Fibroblast of pulmonary artery (primary cell): Measurements from ENCODE around the gene PDE4D.

Source experiments
- DNase-seq: peaks from one replicate; pipeline ENCODE4 v3.0.0-alpha.2; 2010; ENCODE audit warnings: low read depth
- H3K4me3 ChIP-seq: replicated peaks from 2 replicates; pipeline ENCODE4 v1.5.1; 2011; ENCODE audit warnings: low read depth, mild to moderate bottlenecking, control low read depth, low read length, moderate library complexity
- TF ChIP-seq, protein P1 (sequence below): IDR thresholded peaks from 2 replicates; pipeline ENCODE4 v1.5.1; 2011; ENCODE audit warnings: mild to moderate bottlenecking, control low read depth, low read length, inconsistent platforms; ENCODE audit errors: missing control alignments

The PDE4D gene

GRCh38 chr5:59287361-59287760 is 606.2 kb downstream of the PDE4D start:
- TF ChIP-seq, protein P1, sequence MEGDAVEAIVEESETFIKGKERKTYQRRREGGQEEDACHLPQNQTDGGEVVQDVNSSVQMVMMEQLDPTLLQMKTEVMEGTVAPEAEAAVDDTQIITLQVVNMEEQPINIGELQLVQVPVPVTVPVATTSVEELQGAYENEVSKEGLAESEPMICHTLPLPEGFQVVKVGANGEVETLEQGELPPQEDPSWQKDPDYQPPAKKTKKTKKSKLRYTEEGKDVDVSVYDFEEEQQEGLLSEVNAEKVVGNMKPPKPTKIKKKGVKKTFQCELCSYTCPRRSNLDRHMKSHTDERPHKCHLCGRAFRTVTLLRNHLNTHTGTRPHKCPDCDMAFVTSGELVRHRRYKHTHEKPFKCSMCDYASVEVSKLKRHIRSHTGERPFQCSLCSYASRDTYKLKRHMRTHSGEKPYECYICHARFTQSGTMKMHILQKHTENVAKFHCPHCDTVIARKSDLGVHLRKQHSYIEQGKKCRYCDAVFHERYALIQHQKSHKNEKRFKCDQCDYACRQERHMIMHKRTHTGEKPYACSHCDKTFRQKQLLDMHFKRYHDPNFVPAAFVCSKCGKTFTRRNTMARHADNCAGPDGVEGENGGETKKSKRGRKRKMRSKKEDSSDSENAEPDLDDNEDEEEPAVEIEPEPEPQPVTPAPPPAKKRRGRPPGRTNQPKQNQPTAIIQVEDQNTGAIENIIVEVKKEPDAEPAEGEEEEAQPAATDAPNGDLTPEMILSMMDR = no peak
- no peak overlapping the region for H3K4me3 ChIP-seq
- DNase-seq = no peak

- TF ChIP-seq, protein P1 = no peak
- no peak overlapping the region for H3K4me3 ChIP-seq
- DNase-seq = no peak
Observed at GRCh38 chr5:59286510-59286909, 607.0 kb downstream of the PDE4D start.

DNA sequence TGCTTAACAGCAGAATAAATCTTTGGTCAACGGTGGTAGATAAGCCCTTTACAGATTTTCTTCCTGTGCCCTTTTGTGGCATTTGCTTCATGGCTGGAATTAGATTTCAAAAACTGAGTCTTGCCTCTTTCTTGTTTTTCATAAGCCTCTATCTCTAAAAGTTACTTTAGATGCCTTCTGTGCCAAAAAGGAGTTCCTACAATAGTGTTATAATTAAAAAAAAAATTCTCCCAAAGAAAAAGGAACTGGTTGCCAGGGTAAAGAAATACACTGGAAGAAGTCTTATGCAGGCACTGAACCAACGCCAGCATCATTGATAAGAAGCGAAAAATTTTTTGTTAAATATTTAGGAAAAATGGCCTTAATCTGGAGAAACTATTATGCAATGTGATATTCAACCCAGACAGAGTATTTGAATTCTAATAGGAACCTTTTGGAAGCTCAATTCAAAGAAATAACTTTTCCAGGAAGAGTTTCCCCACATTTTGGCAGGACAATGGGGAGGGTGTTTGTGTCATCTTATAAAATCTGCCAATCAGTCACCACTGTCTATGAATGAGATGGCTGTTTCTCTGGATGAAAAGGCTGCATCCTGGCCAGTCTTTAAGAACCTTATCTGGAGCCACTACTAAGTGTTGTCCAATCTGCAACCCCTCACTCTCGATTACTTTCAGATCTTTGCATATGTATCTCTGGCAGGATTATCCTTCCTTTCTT is 608.1 kb downstream of the PDE4D start:
- TF ChIP-seq, protein P1 = no peak
- H3K4me3 ChIP-seq = no peak overlapping the region
- no peak for DNase-seq

GRCh38 chr5:59282726-59283125 is 610.8 kb downstream of the PDE4D start:
- no peak overlapping the region for H3K4me3 ChIP-seq
- TF ChIP-seq, protein P1 = no peak

GRCh38 chr5:59279979-59280378 is 613.5 kb downstream of the PDE4D start:
- TF ChIP-seq, protein P1 = no peak
- DNase-seq = no peak
- H3K4me3 ChIP-seq = no peak overlapping the region

More at GRCh38 chr5:59282726-59283125, 610.8 kb downstream of the PDE4D start:
- DNase-seq = no peak

- TF ChIP-seq, protein P1 = no peak
- DNase-seq = peak; percentile 33
- H3K4me3 ChIP-seq = no peak overlapping the region
Observed at GRCh38 chr5:59276917-59277372, 616.6 kb downstream of the PDE4D start.

GRCh38 chr5:59276325-59276675 is 617.2 kb downstream of the PDE4D start:
- TF ChIP-seq, protein P1 = no peak
- DNase-seq = no peak
- peak overlapping the region; percentile 59 for H3K4me3 ChIP-seq
